Lower leg skin (tissue), 3 donors: ENCODE measurements around the gene FPR3.

ENCODE experiments used
- POLR2A ChIP-seq, 2 donors: fragments of 450-650 bp; IDR thresholded peaks; one replicate each; pipeline ENCODE4 v1.6.1; 2016 to 2017; ENCODE audit warnings: antibody characterized with exemption in 2 of 2, mild to moderate bottlenecking in 1 of 2, moderate library complexity in 1 of 2
- TF ChIP-seq, protein P1 (sequence below), 3 donors: fragments of 450-650 bp; IDR thresholded peaks; one replicate each; pipeline ENCODE4 v1.5.1; 2016; ENCODE audit warnings: antibody characterized with exemption in 3 of 3, mild to moderate bottlenecking in 3 of 3, moderate library complexity in 2 of 3

DNA sequence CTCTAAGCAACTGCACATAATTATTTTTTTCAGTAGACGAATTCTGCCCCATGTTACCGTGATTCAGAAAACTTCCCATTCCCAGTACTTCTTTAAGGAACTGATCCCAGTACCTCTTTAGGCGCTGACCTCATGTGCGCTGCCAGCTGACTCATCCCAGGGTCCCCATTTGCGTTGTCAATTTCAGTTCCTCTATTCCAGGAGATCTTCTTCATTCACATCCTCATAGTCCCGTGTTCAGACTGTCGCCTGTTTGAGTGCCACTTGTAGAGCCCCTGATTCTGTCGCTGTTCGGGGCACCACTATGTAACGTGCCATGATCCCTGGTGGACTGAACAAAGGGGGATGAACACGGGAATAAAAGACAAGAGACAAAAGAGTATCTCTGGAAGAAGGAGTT lies 16.4 kb downstream of the FPR3 start:
- TF ChIP-seq, protein P1, sequence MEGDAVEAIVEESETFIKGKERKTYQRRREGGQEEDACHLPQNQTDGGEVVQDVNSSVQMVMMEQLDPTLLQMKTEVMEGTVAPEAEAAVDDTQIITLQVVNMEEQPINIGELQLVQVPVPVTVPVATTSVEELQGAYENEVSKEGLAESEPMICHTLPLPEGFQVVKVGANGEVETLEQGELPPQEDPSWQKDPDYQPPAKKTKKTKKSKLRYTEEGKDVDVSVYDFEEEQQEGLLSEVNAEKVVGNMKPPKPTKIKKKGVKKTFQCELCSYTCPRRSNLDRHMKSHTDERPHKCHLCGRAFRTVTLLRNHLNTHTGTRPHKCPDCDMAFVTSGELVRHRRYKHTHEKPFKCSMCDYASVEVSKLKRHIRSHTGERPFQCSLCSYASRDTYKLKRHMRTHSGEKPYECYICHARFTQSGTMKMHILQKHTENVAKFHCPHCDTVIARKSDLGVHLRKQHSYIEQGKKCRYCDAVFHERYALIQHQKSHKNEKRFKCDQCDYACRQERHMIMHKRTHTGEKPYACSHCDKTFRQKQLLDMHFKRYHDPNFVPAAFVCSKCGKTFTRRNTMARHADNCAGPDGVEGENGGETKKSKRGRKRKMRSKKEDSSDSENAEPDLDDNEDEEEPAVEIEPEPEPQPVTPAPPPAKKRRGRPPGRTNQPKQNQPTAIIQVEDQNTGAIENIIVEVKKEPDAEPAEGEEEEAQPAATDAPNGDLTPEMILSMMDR (IDR thresholded peaks at IDR 0.05), result no peak
- TF ChIP-seq POLR2A (IDR thresholded peaks at IDR 0.05), result no peak
